ENCODE measurements around the gene PER3. TPM values are rescaled to one million over a fixed set of nuclear protein-coding genes. Genes with fewer than 3 reads are reported as not detected.

Gene PER3
- total RNA-seq, 2 donors from 2014 or later = 3.9 to 6.3 TPM

DNA sequence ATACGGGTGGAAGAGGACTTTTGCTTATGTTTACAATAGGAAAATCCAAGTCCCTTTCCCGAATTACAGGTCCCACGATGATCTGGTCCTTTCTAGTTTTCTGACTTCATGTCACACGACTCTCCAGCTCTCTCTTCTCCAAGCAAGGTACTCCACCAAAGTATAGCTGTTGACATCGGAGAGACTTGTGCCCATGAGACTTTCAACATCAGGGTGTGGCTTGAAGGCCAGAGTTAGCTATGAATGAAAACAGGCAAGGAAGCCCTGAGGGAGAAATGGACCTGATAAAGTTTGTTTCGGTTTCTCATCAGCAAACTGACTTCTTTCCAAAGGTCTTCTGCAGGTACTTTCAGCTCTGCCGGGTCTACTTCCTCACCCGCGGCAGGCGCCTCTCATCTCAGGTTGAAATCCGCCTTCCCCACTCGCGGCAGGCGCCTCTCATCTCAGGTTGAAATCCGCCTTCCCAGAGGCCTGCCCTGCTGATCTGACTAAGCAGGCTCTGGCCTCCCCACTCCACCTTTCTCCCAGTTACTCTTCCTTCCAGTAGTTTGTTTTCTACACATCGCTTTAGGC is 2.1 kb upstream of the PER3 start:
- Mint-ChIP-seq H3K36me3 (ENCODE audit: low read depth) (peaks cover 54% of the 10 kb centered on the region), H3K27ac (no peak overlapping the region), H3K4me3 (peak overlapping the region; percentile 64), H3K27me3 (ENCODE audit: insufficient read depth) (peaks cover 11% of the 10 kb centered on the region), H3K4me1 (no peaks in the 10 kb centered on the region), H3K9me3 (peaks cover 11% of the 10 kb centered on the region)
- Histone ChIP-seq H3K9ac (ENCODE audit: extremely low read depth, low read length, poor library complexity, severe bottlenecking) (no peak overlapping the region), H3K4me3 (ENCODE audit: low read length) (no peak overlapping the region), H3K36me3 (ENCODE audit: control insufficient read depth, insufficient read depth, low read length) (peaks cover 46% of the 10 kb centered on the region), H3K27ac (ENCODE audit: low read depth, low read length) (no peak overlapping the region), H3K4me1 (ENCODE audit: control insufficient read depth, insufficient read depth, low read length) (no peaks in the 10 kb centered on the region), H3K9me3 (ENCODE audit: control insufficient read depth, low read length) (peaks cover 7% of the 10 kb centered on the region), H3K27me3 (ENCODE audit: control insufficient read depth, insufficient read depth, low read length, poor library complexity, severe bottlenecking) (no peaks in the 10 kb centered on the region)
- no peak for TF ChIP-seq CTCF (conservative IDR thresholded peaks at IDR 0.05)
- DNase-seq = no peak
- 90 to 94% methylated on average over 13 to 16 of the region's 16 CpGs for WGBS, 2 experiments (ENCODE audit: insufficient coverage in 1 of 2, insufficient read length in 1 of 2)

DNA sequence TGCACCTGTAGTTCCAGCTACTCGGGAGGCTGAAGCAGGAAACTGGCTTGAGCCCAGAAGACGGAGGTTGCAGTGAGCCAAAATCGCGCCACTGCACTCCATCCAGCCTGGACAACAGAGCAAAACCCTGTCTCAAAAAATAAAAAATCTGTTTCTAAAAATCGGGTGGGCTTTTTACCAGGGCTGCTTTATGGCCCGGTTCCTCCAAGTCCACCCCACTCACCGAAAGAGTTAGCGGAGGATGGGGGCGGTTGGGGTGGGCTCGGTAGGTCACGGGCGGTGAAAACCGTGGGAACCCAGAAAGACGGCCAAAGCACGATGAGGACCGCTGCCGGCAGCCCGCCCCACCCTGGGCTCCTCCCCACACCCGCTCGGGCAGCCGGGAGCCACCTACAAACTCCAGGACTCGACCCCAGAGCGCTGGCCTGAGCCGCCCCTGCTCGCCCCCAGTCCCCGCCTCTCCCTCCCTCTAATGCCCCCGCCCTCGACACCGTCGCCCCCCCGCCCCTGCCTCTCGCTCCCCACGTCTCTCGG is 846 bp upstream of the PER3 start:
- H3K4me1 ChIP-seq (ENCODE audit: control insufficient read depth, insufficient read depth, low read length) = no peaks in the 10 kb centered on the region
- H3K9me3 ChIP-seq (ENCODE audit: control insufficient read depth, low read length) = peaks cover 7% of the 10 kb centered on the region
- no peak for TF ChIP-seq CTCF (conservative IDR thresholded peaks at IDR 0.05)
- peak overlapping the region; percentile 64 for H3K4me3 Mint-ChIP-seq
- peaks cover 11% of the 10 kb centered on the region for H3K9me3 Mint-ChIP-seq
- peaks cover 34% of the 10 kb centered on the region for H3K36me3 ChIP-seq (ENCODE audit: control insufficient read depth, insufficient read depth, low read length)
- peaks cover 45% of the 10 kb centered on the region for H3K36me3 Mint-ChIP-seq (ENCODE audit: low read depth)
- H3K27ac Mint-ChIP-seq = peak overlapping the region; percentile 39
- peak; percentile 91 for DNase-seq
- H3K4me1 Mint-ChIP-seq = no peaks in the 10 kb centered on the region
- H3K9ac ChIP-seq (ENCODE audit: extremely low read depth, low read length, poor library complexity, severe bottlenecking) = peak overlapping the region; percentile 11
- peak overlapping the region; percentile 78 for H3K4me3 ChIP-seq (ENCODE audit: low read length)
- H3K27me3 ChIP-seq (ENCODE audit: control insufficient read depth, insufficient read depth, low read length, poor library complexity, severe bottlenecking) = no peaks in the 10 kb centered on the region
- peaks cover 11% of the 10 kb centered on the region for H3K27me3 Mint-ChIP-seq (ENCODE audit: insufficient read depth)
- no peak overlapping the region for H3K27ac ChIP-seq (ENCODE audit: low read depth, low read length)
- WGBS, 2 experiments (ENCODE audit: insufficient coverage in 1 of 2, insufficient read length in 1 of 2) = 13 to 67% methylated on average over 5 to 26 of the region's 34 CpGs

DNA sequence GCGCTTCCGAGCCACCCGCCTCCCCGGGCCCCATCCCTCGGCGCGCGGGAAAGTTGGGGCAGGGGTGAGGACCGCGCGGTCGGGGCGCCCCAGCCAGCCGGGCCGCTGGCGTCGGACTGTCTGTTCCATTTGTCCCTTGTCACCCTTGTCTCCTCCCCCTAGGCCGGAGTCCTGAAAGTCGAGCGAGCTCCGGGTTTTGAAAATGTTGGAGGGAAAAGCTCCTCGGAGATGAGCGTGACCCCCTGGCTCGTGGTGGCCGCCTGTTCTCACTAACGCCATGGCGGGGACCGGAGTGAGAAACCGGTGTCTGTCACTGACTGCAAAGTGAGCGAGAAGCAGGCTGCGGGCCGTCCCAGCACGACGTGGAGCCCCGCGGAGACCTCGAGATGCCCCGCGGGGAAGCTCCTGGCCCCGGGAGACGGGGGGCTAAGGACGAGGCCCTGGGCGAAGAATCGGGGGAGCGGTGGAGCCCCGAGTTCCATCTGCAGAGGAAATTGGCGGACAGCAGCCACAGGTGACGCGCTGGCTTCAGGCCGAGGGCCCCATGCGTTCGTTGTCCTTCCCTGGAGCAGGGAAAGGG is 491 bp downstream of the PER3 start:
- Mint-ChIP-seq H3K4me1 (no peaks in the 10 kb centered on the region), H3K27ac (no peak overlapping the region), H3K27me3 (ENCODE audit: insufficient read depth) (peaks cover 11% of the 10 kb centered on the region), H3K4me3 (no peak overlapping the region), H3K9me3 (peaks cover 17% of the 10 kb centered on the region), H3K36me3 (ENCODE audit: low read depth) (peaks cover 49% of the 10 kb centered on the region)
- Histone ChIP-seq H3K9ac (ENCODE audit: extremely low read depth, low read length, poor library complexity, severe bottlenecking) (no peak overlapping the region), H3K4me1 (ENCODE audit: control insufficient read depth, insufficient read depth, low read length) (no peaks in the 10 kb centered on the region), H3K9me3 (ENCODE audit: control insufficient read depth, low read length) (peaks cover 18% of the 10 kb centered on the region), H3K4me3 (ENCODE audit: low read length) (no peak overlapping the region), H3K27ac (ENCODE audit: low read depth, low read length) (no peak overlapping the region), H3K27me3 (ENCODE audit: control insufficient read depth, insufficient read depth, low read length, poor library complexity, severe bottlenecking) (no peaks in the 10 kb centered on the region), H3K36me3 (ENCODE audit: control insufficient read depth, insufficient read depth, low read length) (peaks cover 30% of the 10 kb centered on the region)
- 55 to 92% methylated on average over 29 to 52 of the region's 52 CpGs for WGBS, 2 experiments (ENCODE audit: insufficient coverage in 1 of 2, insufficient read length in 1 of 2)
- no peak for TF ChIP-seq CTCF (conservative IDR thresholded peaks at IDR 0.05)
- DNase-seq = peak; percentile 61

Data from endodermal cell (in vitro differentiated cells).